GM18517 (cell line): ENCODE results near the gene DMXL1.
"Not testable (repeated sequence)": the region's sequence is repeated elsewhere in the genome, so short reads cannot be mapped to it uniquely, and the experiment has no call there.

Source experiments
- ATAC-seq: cut with Tn5 transposase; IDR thresholded peaks from one replicate; pipeline ENCODE4 v1.9.1; 2021; ENCODE audit warnings: mild to moderate bottlenecking, moderate library complexity; ENCODE audit not compliant: unreplicated experiment

DMXL1 gene

GRCh38 chr5:119200795-119201194 lies 129.9 kb downstream of the DMXL1 start:
- no peak for ATAC-seq

- ATAC-seq: no peak
Observed at GRCh38 chr5:119207105-119207504, 136.2 kb downstream of the DMXL1 start.

GRCh38 chr5:119212026-119212425 lies 141.1 kb downstream of the DMXL1 start:
- ATAC-seq: no peak

- no peak for ATAC-seq
Observed at GRCh38 chr5:119212676-119213075, 141.8 kb downstream of the DMXL1 start.

- ATAC-seq: no peak
Observed at GRCh38 chr5:119217183-119217582, 146.3 kb downstream of the DMXL1 start.

- no peak for ATAC-seq
Observed at GRCh38 chr5:119218830-119219782, 148.2 kb downstream of the DMXL1 start.

- ATAC-seq: peak; percentile 94
Observed at GRCh38 chr5:119220576-119221197, 149.8 kb downstream of the DMXL1 start.

GRCh38 chr5:119221330-119221729 lies 150.4 kb downstream of the DMXL1 start:
- no peak for ATAC-seq

- no peak for ATAC-seq
Observed at GRCh38 chr5:119229950-119230349, 159.1 kb downstream of the DMXL1 start.

GRCh38 chr5:119238265-119239118 lies 167.6 kb downstream of the DMXL1 start:
- ATAC-seq: no peak

- ATAC-seq: no peak
Observed at GRCh38 chr5:119239119-119239417, 168.2 kb downstream of the DMXL1 start.

GRCh38 chr5:119239826-119240225 lies 168.9 kb downstream of the DMXL1 start:
- not testable (repeated sequence) for ATAC-seq

- no peak for ATAC-seq
Observed at GRCh38 chr5:119243888-119244287, 173.0 kb downstream of the DMXL1 start.

- ATAC-seq: no peak
Observed at GRCh38 chr5:119250946-119251901, 180.3 kb downstream of the DMXL1 start.

GRCh38 chr5:119255571-119256356 lies 184.9 kb downstream of the DMXL1 start:
- ATAC-seq: no peak

GRCh38 chr5:119257613-119258012 lies 186.7 kb downstream of the DMXL1 start:
- no peak for ATAC-seq

GRCh38 chr5:119263639-119264038 lies 192.8 kb downstream of the DMXL1 start:
- ATAC-seq: no peak

GRCh38 chr5:119264186-119264585 lies 193.3 kb downstream of the DMXL1 start:
- no peak for ATAC-seq

- ATAC-seq: peak; percentile 75
Observed at GRCh38 chr5:119267958-119268386, 197.1 kb downstream of the DMXL1 start.
